Fibroblast of lung (primary cell): ENCODE measurements around the gene SYPL1. TPM values are rescaled to one million over a fixed set of nuclear protein-coding genes. Genes with fewer than 3 reads are reported as not detected.

ENCODE experiments used
- DNase-seq, 2 donors: peaks; one replicate each; pipeline versions ENCODE4 v3.0.0 to v3.0.0-alpha.2; 2010; ENCODE audit warnings: low read depth in 2 of 2
- H2AFZ ChIP-seq: 2 replicates; pipeline ENCODE4 v1.5.1; 2012; ENCODE audit warnings: low read length, control low read depth, inconsistent platforms
- H3K27ac ChIP-seq: 2 replicates; pipeline ENCODE4 v1.5.1; 2011; ENCODE audit warnings: low read length, control low read depth; ENCODE audit not compliant: insufficient read depth
- H3K27me3 ChIP-seq: 2 replicates; pipeline ENCODE4 v1.5.1; 2011; ENCODE audit warnings: mild to moderate bottlenecking, low read length; ENCODE audit not compliant: control insufficient read depth, insufficient read depth
- H3K36me3 ChIP-seq: 2 replicates; pipeline ENCODE4 v1.5.1; 2011; ENCODE audit warnings: low read length; ENCODE audit not compliant: control insufficient read depth, insufficient read depth
- H3K4me1 ChIP-seq: 2 replicates; pipeline ENCODE4 v1.5.1; 2011; ENCODE audit warnings: low read length; ENCODE audit not compliant: control insufficient read depth, insufficient read depth; ENCODE audit errors: extremely low read depth
- H3K4me2 ChIP-seq: 2 replicates; pipeline ENCODE4 v1.5.1; 2011; ENCODE audit warnings: low read length, control low read depth; ENCODE audit not compliant: insufficient read depth; ENCODE audit errors: extremely low read depth
- H3K4me3 ChIP-seq, 4 experiments: fragments of 200-600 bp in 1 of 4; sonication (generic) in 1 of 4; replicated peaks in 1 of 4; 2 replicates each; pipeline ENCODE4 v1.5.1; 2011 to 2016; ENCODE audit warnings: low read length in 4 of 4, low read depth in 3 of 4, mild to moderate bottlenecking in 3 of 4, control low read depth in 2 of 4, inconsistent platforms in 1 of 4, mixed read lengths in 1 of 4; ENCODE audit not compliant: insufficient read depth in 1 of 4; ENCODE audit errors: control extremely low read depth in 1 of 4
- H3K79me2 ChIP-seq: 2 replicates; pipeline ENCODE4 v1.5.1; 2012; ENCODE audit warnings: mild to moderate bottlenecking, low read length, inconsistent platforms; ENCODE audit not compliant: control insufficient read depth, insufficient read depth
- H3K9ac ChIP-seq: 2 replicates; pipeline ENCODE4 v1.5.1; 2011; ENCODE audit warnings: mild to moderate bottlenecking, low read length, control low read depth; ENCODE audit not compliant: insufficient read depth
- H3K9me3 ChIP-seq: 2 replicates; pipeline ENCODE4 v1.5.1; 2012; ENCODE audit warnings: low read depth, low read length; ENCODE audit not compliant: control insufficient read depth, insufficient read depth
- H4K20me1 ChIP-seq: 2 replicates; pipeline ENCODE4 v1.5.1; 2011; ENCODE audit warnings: low read length; ENCODE audit not compliant: control insufficient read depth, insufficient read depth; ENCODE audit errors: extremely low read depth
- CTCF ChIP-seq, 2 donors: IDR thresholded peaks in 1 of 2; conservative IDR thresholded peaks in 1 of 2; 1 replicate in 1 of 2; 2 replicates in 1 of 2; pipeline ENCODE4 v1.5.1; 2011 to 2012; ENCODE audit warnings: low read length in 2 of 2, control low read depth in 1 of 2, inconsistent platforms in 1 of 2, low read depth in 1 of 2, mild to moderate bottlenecking in 1 of 2
- EZH2 ChIP-seq: IDR thresholded peaks from 2 replicates; pipeline ENCODE4 v1.5.1; 2012; ENCODE audit warnings: low read length, control low read depth, mild to moderate bottlenecking; ENCODE audit errors: missing control alignments
- polyA plus RNA-seq, 2 donors: library from polyadenylated mRNA; depleted of rRNA in 1 of 2; stranded (reverse) in 1 of 2; unstranded in 1 of 2; fragments of >200 nt; gene quantifications; 2 replicates each; pipeline ENCODE4 v1.2.1, GENCODE V29; 2011 to 2012; ENCODE audit warnings: missing spikeins in 1 of 2
- total RNA-seq: library from RNA; depleted of rRNA; stranded (reverse); fragments of >200 nt; gene quantifications from 2 replicates; pipeline ENCODE4 v1.2.1, GENCODE V29; 2014

SYPL1 gene
- total and polyA plus RNA-seq, 2 donors (not counting 1 experiment from before 2014, with no cell fraction given): 71.0 to 132 TPM

GRCh38 chr7:106041140-106041717 lies 70.9 kb downstream of the SYPL1 start:
- Histone ChIP-seq H3K4me3 (no peak overlapping the region), H3K79me2 (no peaks in the 10 kb centered on the region), H3K27ac (no peak overlapping the region), H3K4me1 (peaks cover 19% of the 10 kb centered on the region), H3K9ac (no peak overlapping the region), H4K20me1 (no peaks in the 10 kb centered on the region), H3K9me3 (no peaks in the 10 kb centered on the region), H3K27me3 (peaks cover 13% of the 10 kb centered on the region), H3K4me2 (no peak overlapping the region), H3K36me3 (no peaks in the 10 kb centered on the region), H2AFZ (no peak overlapping the region)
- TF ChIP-seq EZH2 (no peak), CTCF (conservative IDR thresholded peaks at IDR 0.05 in 1 of 2, IDR thresholded peaks at IDR 0.05 in 1 of 2; ENCODE audit: low read depth in 1 of 2, low read length in 2 of 2) (peak; percentile 54 to 58)
- peak in 1 of 2 donors; percentile 34 for DNase-seq

Other genes with a start within 250 kb of the SYPL1 start
- 5.1 and 9.4 TPM in 2 replicates for gene ATXN7L1, start 235.7 kb downstream of the SYPL1 start, total RNA-seq
- gene ATXN7L1, start 235.7 kb downstream of the SYPL1 start, polyA plus RNA-seq: 5.1 and 6.0 TPM in 2 replicates
- gene CDHR3, start 149.0 kb downstream of the SYPL1 start, total RNA-seq: 4.9 and 9.4 TPM in 2 replicates
- 3.2 and 5.1 TPM in 2 replicates for gene CDHR3, start 149.0 kb downstream of the SYPL1 start, polyA plus RNA-seq
- 155 and 175 TPM in 2 replicates for gene NAMPT, start 172.7 kb upstream of the SYPL1 start, total RNA-seq
- 47.3 and 57.7 TPM in 2 replicates for gene NAMPT, start 172.7 kb upstream of the SYPL1 start, polyA plus RNA-seq